SIG-M5 treated with dmso at 0.1 percent for 504 hours (cell line): Measurements from ENCODE around the gene ELN.
"Not testable (repeated sequence)": the region's sequence is repeated elsewhere in the genome, so short reads cannot be mapped to it uniquely, and the experiment has no call there.

Source experiments
- DNase-seq: peaks from one replicate; lab custom pipeline; 2025; ENCODE audit not compliant: unreplicated experiment; lab: John Stamatoyannopoulos, UW

Gene ELN

GRCh38 chr7:74040791-74041520, 13.0 kb downstream of the ELN start:
- no peak for DNase-seq

DNA sequence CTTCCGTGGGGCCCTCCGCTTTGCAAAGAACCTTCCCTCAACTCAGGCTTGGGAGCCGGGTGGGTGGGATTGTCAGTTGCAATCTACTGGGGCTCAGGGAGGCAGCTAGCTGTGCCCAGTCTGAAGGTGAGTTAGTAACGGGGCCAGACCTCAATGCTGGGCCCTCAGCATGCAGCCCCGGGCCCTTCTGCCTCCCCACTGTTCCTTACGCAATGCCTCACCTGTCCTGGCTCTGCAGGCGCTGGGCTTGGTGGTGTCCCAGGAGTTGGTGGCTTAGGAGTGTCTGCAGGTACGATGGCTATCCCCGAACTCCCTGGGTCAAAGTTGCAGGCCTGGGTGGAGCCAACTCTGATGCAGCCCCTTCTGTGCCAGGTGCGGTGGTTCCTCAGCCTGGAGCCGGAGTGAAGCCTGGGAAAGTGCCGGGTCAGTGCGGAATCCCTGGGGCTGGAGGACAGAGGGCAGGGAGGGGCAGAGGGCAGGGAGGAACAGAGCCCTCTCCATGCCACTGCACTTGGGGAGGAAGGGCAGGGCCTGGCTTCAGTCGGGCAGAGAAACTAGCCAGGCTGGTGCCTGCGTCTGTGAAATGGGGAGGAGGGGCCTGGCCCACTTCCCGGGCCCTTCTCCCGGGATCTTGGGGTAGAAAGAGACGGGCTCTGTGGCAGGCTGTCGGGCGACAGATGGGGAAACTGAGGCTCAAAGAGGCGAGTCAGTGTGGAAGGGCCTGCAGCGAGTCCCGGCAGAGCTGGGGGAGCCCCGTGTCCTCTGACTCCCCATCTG, 15.0 kb downstream of the ELN start:
- no peak for DNase-seq

- DNase-seq = no peak
These were observed 15.6 kb downstream of the ELN start for GRCh38 chr7:74043523-74043951.

GRCh38 chr7:74044366-74045350, 16.7 kb downstream of the ELN start:
- DNase-seq = no peak

DNA sequence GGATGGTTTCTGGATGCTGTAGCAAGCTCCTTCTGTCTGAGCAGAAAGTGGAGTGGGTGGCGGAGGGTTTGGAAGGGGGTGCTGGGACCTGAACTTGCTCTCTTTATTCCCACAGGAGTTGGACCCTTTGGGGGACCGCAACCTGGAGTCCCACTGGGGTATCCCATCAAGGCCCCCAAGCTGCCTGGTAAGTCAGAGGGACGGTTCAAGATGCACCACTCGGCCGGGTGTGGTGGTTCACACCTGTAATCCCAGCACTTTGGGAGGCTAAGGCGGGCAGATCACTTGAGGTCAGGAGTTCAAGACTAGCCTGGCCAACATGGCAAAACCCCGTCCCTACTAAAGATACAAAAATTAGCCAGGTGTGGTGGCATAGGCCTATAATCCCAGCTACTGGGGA, 18.6 kb downstream of the ELN start:
- not testable (repeated sequence) for DNase-seq

DNA sequence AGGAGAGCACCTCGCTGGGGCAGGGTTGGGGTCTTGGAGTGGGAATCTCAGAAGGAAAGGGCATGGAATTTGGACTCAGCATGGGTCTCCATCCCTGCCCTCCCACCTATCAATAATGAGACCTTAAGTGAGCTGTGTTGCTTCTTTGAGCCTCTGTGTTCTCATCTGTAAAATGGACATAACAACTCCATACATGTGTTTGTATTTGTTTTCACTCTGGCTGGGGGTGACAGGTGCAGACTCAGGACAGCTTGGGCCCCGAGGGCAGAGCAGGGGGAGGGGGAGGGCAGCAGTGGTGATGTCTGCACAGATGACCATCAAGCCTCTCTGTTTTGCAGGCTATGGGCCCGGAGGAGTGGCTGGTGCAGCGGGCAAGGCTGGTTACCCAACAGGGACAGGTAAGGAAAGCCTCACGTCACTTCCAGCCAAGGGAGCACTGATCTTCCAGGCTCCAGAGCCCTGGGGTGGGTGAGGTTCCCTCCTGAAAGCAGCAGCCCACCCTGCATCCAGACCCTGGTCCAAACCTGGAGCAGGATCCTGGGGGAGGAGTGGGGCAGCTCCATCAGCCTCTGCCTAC, 19.9 kb downstream of the ELN start:
- no peak for DNase-seq

GRCh38 chr7:74048999-74049599, 21.1 kb downstream of the ELN start:
- no peak for DNase-seq

- DNase-seq = no peak
These were observed 22.2 kb downstream of the ELN start for GRCh38 chr7:74049997-74050798.

DNA sequence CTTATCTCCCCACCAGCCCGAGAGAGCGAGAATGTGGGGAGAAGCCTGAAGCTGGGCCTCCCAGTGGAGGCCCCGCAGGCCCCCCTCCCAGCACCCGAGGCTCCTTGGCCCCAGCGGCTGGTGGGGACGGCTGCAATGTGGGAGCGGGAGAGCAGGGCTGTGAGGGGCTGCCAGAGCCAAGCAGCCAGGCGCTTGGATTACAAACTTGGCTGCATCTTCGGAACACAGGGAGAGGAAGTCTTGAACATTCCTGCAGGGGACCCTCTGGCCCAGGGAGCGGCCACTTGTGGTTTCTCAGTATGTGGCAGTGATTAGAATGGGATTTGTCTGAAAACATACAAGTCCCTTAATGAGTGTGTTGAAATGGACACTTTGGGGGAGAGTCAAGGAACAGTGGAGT, 23.2 kb downstream of the ELN start:
- DNase-seq = no peak

DNA sequence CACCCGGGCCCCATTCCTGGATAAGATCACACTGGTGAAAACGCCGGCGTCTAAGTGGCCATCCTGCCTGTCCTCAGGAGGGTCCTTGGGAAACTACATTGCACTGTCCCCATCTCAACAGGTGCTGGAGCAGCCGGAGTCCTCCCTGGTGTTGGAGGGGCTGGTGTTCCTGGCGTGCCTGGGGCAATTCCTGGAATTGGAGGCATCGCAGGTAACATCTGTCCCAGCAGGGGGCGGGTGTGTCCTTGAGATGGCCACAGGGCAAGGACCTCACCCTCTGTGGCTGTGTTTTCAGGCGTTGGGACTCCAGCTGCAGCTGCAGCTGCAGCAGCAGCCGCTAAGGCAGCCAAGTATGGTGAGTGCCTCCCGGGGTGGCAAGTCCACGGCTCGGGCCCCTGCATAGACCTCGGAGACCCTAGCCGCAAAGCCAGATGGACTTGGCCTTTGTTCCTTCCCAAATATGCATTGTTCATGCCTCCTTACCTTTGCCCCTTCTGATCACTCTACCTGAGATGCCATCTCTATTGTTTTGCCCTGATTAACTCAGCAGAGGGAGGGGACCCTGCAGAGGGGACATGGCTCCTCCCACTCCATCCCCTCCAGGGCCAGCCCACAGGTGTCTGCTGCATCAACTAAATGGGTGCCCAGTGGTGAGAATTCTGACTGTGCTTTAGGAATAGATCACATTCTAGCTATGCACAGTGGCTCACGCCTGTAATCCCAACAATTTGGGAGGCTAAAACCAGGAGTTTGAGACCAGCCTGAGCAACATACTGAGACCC, 23.8 kb downstream of the ELN start:
- no peak for DNase-seq

DNA sequence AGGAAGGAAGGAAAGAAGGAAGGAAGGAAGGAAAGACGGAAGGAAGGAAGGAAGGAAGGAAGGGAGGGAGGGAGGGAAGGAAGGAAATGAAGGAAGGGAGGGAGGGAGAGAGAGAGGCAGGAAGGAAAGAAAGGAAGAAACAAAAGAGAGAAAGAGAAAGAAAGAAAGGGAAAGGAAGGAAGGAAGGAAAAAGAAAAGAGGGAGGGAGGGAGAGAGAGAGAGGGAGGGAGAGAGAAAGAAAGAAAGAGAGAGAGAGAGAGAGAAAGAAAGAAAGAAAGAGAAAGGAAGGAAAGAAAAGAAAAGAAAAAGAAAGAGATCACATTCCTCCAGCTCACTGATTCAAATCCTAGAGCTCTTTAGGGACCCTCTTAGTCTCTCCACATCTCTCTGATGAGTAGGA, 24.7 kb downstream of the ELN start:
- DNase-seq = no peak

DNA sequence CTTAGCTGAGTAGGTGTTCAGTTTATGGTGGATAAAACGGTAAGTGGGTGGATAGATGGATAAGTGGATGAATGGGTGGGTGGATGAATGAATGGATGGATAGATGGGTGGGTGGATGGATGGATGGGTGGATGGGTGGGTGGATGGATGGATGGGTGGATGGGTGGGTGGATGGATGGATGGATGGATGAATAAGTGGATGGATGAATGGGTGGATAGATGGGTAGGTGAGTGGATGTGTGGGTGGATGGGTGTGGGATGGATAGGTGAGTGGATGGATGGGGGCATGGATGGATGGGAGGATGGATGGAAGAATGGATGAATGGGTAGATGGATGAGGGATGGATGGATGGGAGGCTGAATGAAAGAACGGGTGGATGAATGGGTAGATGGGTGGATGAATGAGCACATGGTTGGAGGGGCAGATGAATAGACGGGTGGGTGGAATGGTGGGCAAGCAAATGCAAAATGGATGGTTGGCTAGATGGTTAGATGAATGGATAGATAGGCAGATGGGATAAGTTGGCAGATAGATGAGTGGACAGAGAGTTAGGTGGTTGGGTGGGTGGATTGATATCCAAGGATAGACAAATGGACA, 25.7 kb downstream of the ELN start:
- DNase-seq = no peak

- no peak for DNase-seq
These were observed 28.3 kb downstream of the ELN start for GRCh38 chr7:74056096-74056915.

DNA sequence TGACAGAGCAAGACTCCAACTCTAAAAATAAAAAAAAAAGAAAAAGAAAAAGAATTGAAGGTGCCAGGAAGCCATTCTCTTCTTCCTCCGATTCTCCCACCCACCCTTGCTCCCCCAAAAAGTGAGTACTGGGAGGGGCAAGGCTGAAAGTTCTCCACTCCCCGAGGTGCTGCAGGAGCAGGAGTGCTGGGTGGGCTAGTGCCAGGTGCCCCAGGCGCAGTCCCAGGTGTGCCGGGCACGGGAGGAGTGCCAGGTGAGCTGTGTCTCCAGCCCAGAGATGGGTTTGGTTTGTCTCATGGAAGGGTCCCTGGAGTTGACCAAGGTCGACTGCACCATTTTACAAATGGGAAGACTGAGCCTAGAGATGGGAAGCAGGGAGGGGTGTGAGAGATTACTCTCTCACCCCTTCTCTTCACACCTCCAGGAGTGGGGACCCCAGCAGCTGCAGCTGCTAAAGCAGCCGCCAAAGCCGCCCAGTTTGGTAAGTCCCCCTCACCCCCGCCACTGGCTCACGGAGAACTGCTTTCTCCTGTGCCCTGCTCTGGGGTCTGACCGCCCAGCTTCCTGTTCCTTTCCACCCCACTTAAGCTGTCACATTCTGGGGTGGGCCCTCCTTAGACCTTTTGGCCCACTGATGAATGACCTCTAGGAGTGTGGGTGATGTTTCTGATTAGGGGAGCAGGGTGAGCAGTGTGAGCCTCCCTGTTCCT, 29.4 kb downstream of the ELN start:
- no peak for DNase-seq

- DNase-seq = no peak
These were observed 30.0 kb downstream of the ELN start for GRCh38 chr7:74057987-74058386.

GRCh38 chr7:74058486-74058885, 30.5 kb downstream of the ELN start:
- DNase-seq = no peak

GRCh38 chr7:74059037-74059436, 31.1 kb downstream of the ELN start:
- DNase-seq = no peak
